GM12878 (cell line): ENCODE results near the gene RALGPS1. TPM values are rescaled to one million over a fixed set of nuclear protein-coding genes. Genes with fewer than 3 reads are reported as not detected.

Experiments
- ATAC-seq: fragments of 200-7000 bp; cut with Tn5 transposase; 3 replicates; pipeline ENCODE4 v1.9.1; 2020; ENCODE audit warnings: mild to moderate bottlenecking, moderate library complexity
- BruUV-seq: library from RNA; stranded (reverse); fragments of 400-500 nt; replicated peaks from 2 replicates; lab custom pipeline; 2021; lab: Mats Ljungman, UMichigan
- CTCF ChIA-PET: fragments of 300-600 bp; sonication (Branson Sonifier 250); formaldehyde crosslinking; extraction: SDS; loops from one replicate; lab custom pipeline; 2021; ENCODE audit warnings: inconsistent platforms; lab: Yijun Ruan, JAX
- POLR2A ChIA-PET: fragments of 350-600 bp; formaldehyde crosslinking; extraction: SDS; loops from one replicate; lab custom pipeline; 2021; ENCODE audit warnings: inconsistent platforms; lab: Charles Lee
- RAD21 ChIA-PET: fragments of 300-600 bp; sonication (Branson Sonifier 250); formaldehyde crosslinking; loops from one replicate; lab custom pipeline; 2023; ENCODE audit warnings: antibody characterized with exemption; ENCODE audit not compliant: unreplicated experiment; lab: Charles Lee
- SMC1A ChIA-PET: fragments of 300-600 bp; sonication (Branson Sonifier 250); formaldehyde crosslinking; loops from one replicate; lab custom pipeline; 2023; ENCODE audit not compliant: unreplicated experiment, uncharacterized antibody; lab: Charles Lee
- DNase-seq: peaks from one replicate; pipeline ENCODE4 v3.0.0-alpha.2; 2011; ENCODE audit warnings: low read depth, low spot score
- FAIRE-seq: peaks from 3 replicates; lab custom pipeline; 2011; peaks lifted over from hg19 to GRCh38; lab: Jason Lieb, UNC
- H2AFZ ChIP-seq: 2 replicates; pipeline ENCODE4 v1.6.0; 2011; ENCODE audit warnings: low read depth, low read length, control low read depth; ENCODE audit not compliant: control insufficient read depth
- H3K27ac ChIP-seq: 2 replicates; pipeline ENCODE4 v1.5.1; 2011; ENCODE audit warnings: control low read depth; ENCODE audit not compliant: control insufficient read depth, insufficient read depth
- H3K27me3 ChIP-seq, 2 experiments: replicated peaks in 1 of 2; 2 replicates each; pipeline versions ENCODE4 v1.6.0 to v1.6.1; 2011; ENCODE audit warnings: low read length in 1 of 2; ENCODE audit not compliant: control insufficient read depth in 2 of 2, insufficient read depth in 2 of 2
- H3K36me3 ChIP-seq, 2 experiments: 2 replicates each; pipeline ENCODE4 v1.5.1; 2011; ENCODE audit warnings: low read length in 1 of 2; ENCODE audit not compliant: control insufficient read depth in 2 of 2, insufficient read depth in 2 of 2
- H3K4me1 ChIP-seq: 2 replicates; pipeline ENCODE4 v1.6.1; 2011; ENCODE audit warnings: mild to moderate bottlenecking, low read length, moderate library complexity, mixed read lengths; ENCODE audit not compliant: control insufficient read depth, insufficient read depth
- H3K4me2 ChIP-seq: 2 replicates; pipeline ENCODE4 v1.6.0; 2011; ENCODE audit warnings: control low read depth; ENCODE audit not compliant: control insufficient read depth, insufficient read depth
- H3K4me3 ChIP-seq: fragments of 200-600 bp; sonication (generic); 2 replicates; pipeline ENCODE4 v1.5.1; 2016
- H3K79me2 ChIP-seq: 2 replicates; pipeline ENCODE4 v1.6.0; 2011; ENCODE audit warnings: low read length; ENCODE audit not compliant: control insufficient read depth, insufficient read depth
- H3K9ac ChIP-seq: 2 replicates; pipeline ENCODE4 v1.8.0; 2011; ENCODE audit warnings: low read length, control low read depth, mixed read lengths; ENCODE audit not compliant: control insufficient read depth, insufficient read depth
- H3K9me3 ChIP-seq: replicated peaks from 3 replicates; pipeline ENCODE4 v1.5.1; 2011; ENCODE audit warnings: mild to moderate bottlenecking, low read length; ENCODE audit not compliant: control insufficient read depth, insufficient read depth
- H4K20me1 ChIP-seq: 2 replicates; pipeline ENCODE4 v1.6.0; 2011; ENCODE audit not compliant: control insufficient read depth, insufficient read depth
- BCL11A ChIP-seq: IDR thresholded peaks from 2 replicates; pipeline ENCODE4 v1.6.1; 2011; ENCODE audit warnings: low read depth, low read length
- CBFB ChIP-seq: IDR thresholded peaks from 2 replicates; pipeline ENCODE4 v1.6.1; 2016; ENCODE audit warnings: antibody characterized with exemption, low read depth
- FOS ChIP-seq: IDR thresholded peaks from 3 replicates; pipeline ENCODE4 v1.6.1; 2011; ENCODE audit warnings: borderline replicate concordance; ENCODE audit not compliant: insufficient read length; ENCODE audit errors: extremely low read depth
- IKZF2 ChIP-seq, 2 experiments: fragments of 450-650 bp; IDR thresholded peaks; 2 replicates each; pipeline ENCODE4 v1.6.1; 2017; ENCODE audit warnings: mild to moderate bottlenecking in 2 of 2, moderate library complexity in 2 of 2
- JUND ChIP-seq: IDR thresholded peaks from 2 replicates; pipeline ENCODE4 v1.6.1; 2012; ENCODE audit warnings: low read depth, mild to moderate bottlenecking, low read length, improper control_type of control experiment, moderate library complexity
- KAT2A ChIP-seq: conservative IDR thresholded peaks from 2 replicates; pipeline ENCODE4 v1.6.1; 2011; ENCODE audit warnings: low read depth, low read length; ENCODE audit not compliant: control insufficient read depth
- RAD21 ChIP-seq: IDR thresholded peaks from 2 replicates; pipeline ENCODE4 v1.6.1; 2011; ENCODE audit warnings: mild to moderate bottlenecking, low read depth, low read length, moderate library complexity; ENCODE audit not compliant: insufficient read depth
- SIX5 ChIP-seq: IDR thresholded peaks from 2 replicates; pipeline ENCODE4 v1.6.1; 2011; ENCODE audit warnings: mild to moderate bottlenecking, low read depth, low read length, moderate library complexity; ENCODE audit not compliant: severe bottlenecking
- YY1 ChIP-seq: IDR thresholded peaks from 2 replicates; pipeline ENCODE4 v1.6.1; 2011; ENCODE audit warnings: low read depth, mild to moderate bottlenecking, low read length
- ZBED1 ChIP-seq: IDR thresholded peaks from 2 replicates; pipeline ENCODE4 v1.6.1; 2016; ENCODE audit warnings: borderline replicate concordance
- WGBS: methylation state at CpG from one replicate; pipeline ENCODE4 v1.1.6; 2016; ENCODE audit warnings: low lambda C conversion rate; ENCODE audit not compliant: insufficient replicate concordance, insufficient coverage; ENCODE audit errors: missing lambda C conversion rate; 5-methylcytosine and 5-hydroxymethylcytosine counted together
- in situ Hi-C: fragments of 300-500 bp; cut with MboI; formaldehyde crosslinking; loops from 9 replicates; pipeline ENCODE4 v1.14.3; 2018; ENCODE audit warnings: mixed read lengths
- intact Hi-C: fragments of 100-400 bp; cut with micrococcal nuclease; formaldehyde crosslinking; loops from one replicate; pipeline ENCODE4 v1.14.2; 2022; ENCODE audit not compliant: unreplicated experiment
- polyA plus RNA-seq, 11 experiments: library from polyadenylated mRNA; depleted of rRNA in 4 of 11; unstranded in 6 of 11; stranded (reverse) in 5 of 11; fragments of >200 nt; fragmentation: Nextera tagmentation in 4 of 11; fragmentation: Illumina TruSeq in 1 of 11; extraction: Ambion mirVana in 4 of 11; extraction: Trizol in 1 of 11; gene quantifications; 1 replicate in 1 of 11; 2 replicates in 10 of 11; pipeline versions ENCODE4 v1.2.1 to v1.2.3, GENCODE V29; 2011 to 2016; ENCODE audit warnings: inconsistent platforms in 2 of 11, missing spikeins in 2 of 11, low read depth in 1 of 11
- total RNA-seq, 4 experiments: library from RNA; depleted of rRNA in 3 of 4; stranded (reverse); fragments of >200 nt in 3 of 4; fragmentation: Illumina TruSeq in 1 of 4; extraction: Trizol in 1 of 4; gene quantifications; 2 replicates each; pipeline versions ENCODE4 v1.2.1 to v1.2.3, GENCODE V29; 2013 to 2021
- TF ChIP-seq, protein P1 (sequence below): IDR thresholded peaks from 2 replicates; pipeline ENCODE4 v1.6.1; 2012; ENCODE audit warnings: low read depth, low read length, improper control_type of control experiment
- TF ChIP-seq, protein P2 (sequence below): fragments of 450-650 bp; IDR thresholded peaks from 2 replicates; pipeline ENCODE4 v1.6.1; 2014; ENCODE audit warnings: mild to moderate bottlenecking

Gene RALGPS1
- total and polyA plus RNA-seq, 10 of the 15 experiments (the other 5 are each of a cell fraction or from before 2014, with no cell fraction given) = 0.13 to 5.6 (median 2.7) TPM

DNA sequence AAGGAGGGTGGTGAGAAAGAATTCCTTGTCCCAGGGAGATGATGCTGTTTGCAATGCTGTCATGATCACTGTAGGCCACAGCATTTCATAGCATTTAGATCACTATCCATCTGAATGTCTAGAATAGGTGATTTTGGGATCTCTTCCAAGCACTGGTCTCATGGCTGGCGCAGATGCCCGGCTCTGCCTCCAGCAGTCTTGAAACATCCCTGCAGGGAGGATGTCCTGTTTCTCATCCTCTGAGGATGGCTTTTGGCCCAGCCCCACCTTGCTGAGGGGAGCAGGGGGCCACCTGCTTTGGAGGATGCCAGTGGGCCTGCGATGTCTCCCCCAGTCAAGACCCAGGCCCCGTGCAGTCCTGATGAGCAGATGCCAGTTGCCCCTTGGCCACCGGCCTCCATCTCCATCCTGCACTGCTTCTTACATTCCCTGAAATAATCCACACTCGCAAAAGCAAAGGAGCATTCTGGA is 286.5 kb downstream of the RALGPS1 start:
- H3K27me3 ChIP-seq = no peaks in the 10 kb centered on the region
- no peak overlapping the region for H2AFZ ChIP-seq
- no peak overlapping the region for H3K4me3 ChIP-seq
- intact Hi-C loops = no loop called here
- no peak overlapping the region for H3K27ac ChIP-seq
- peaks cover 6% of the 10 kb centered on the region for H3K4me1 ChIP-seq
- H3K36me3 ChIP-seq = no peaks in the 10 kb centered on the region
- ChIA-PET RAD21 (interaction anchor here (0.7 to 11.3 kb wide), 8 partner anchors 15 to 390 kb away, joined by 3 to 226 read pairs (median 6); partner anchors contain the start of gene SLC2A8), SMC1A (interaction anchor here (0.8 to 28.2 kb wide), 7 partner anchors 13 to 260 kb away, joined by 3 to 812 read pairs (median 5); no protein-coding TSS in a partner anchor), CTCF (interaction anchor here (0.8 to 11.7 kb wide), 9 partner anchors 11 to 261 kb away, joined by 3 to 174 read pairs (median 3); no protein-coding TSS in a partner anchor), POLR2A (interaction anchor here (0.5 kb wide), 1 partner anchor 261 kb away, joined by 4 read pairs; no protein-coding TSS in a partner anchor)
- no peak overlapping the region for H3K4me2 ChIP-seq
- H3K9me3 ChIP-seq = no peaks in the 10 kb centered on the region
- H3K79me2 ChIP-seq = no peaks in the 10 kb centered on the region
- no peak overlapping the region for H3K9ac ChIP-seq
- no TSS peak for BruUV-seq
- FAIRE-seq = no peak
- no peaks in the 10 kb centered on the region for H4K20me1 ChIP-seq
- TF ChIP-seq FOS = no peak
- TF ChIP-seq, protein P1, sequence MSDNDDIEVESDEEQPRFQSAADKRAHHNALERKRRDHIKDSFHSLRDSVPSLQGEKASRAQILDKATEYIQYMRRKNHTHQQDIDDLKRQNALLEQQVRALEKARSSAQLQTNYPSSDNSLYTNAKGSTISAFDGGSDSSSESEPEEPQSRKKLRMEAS = no peak
- TF ChIP-seq KAT2A = no peak
- no peak for TF ChIP-seq IKZF2 (IDR thresholded peaks at IDR 0.05)
- TF ChIP-seq, protein P2, sequence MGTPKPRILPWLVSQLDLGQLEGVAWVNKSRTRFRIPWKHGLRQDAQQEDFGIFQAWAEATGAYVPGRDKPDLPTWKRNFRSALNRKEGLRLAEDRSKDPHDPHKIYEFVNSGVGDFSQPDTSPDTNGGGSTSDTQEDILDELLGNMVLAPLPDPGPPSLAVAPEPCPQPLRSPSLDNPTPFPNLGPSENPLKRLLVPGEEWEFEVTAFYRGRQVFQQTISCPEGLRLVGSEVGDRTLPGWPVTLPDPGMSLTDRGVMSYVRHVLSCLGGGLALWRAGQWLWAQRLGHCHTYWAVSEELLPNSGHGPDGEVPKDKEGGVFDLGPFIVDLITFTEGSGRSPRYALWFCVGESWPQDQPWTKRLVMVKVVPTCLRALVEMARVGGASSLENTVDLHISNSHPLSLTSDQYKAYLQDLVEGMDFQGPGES = no peak
- no peak for TF ChIP-seq SIX5
- TF ChIP-seq CBFB = no peak
- no peak for TF ChIP-seq ZBED1
- TF ChIP-seq RAD21 = no peak
- no peak for TF ChIP-seq YY1
- no peak for TF ChIP-seq BCL11A
- no peak for TF ChIP-seq JUND
- in situ Hi-C loops = no loop called here
- no peak for ATAC-seq
- no peak for DNase-seq
- 95% methylated on average over 6 of the region's 6 CpGs for WGBS
